HL-60/S4 (cell line): ENCODE results near the gene EML3.
"Not testable (repeated sequence)": the region's sequence is repeated elsewhere in the genome, so short reads cannot be mapped to it uniquely, and the experiment has no call there.

Source experiments
- in situ Hi-C: fragments of 300-500 bp; cut with MboI; formaldehyde crosslinking; loops from 2 replicates; pipeline ENCODE4 v1.14.3; 2022; ENCODE audit warnings: low sequenced_read_pairs

EML3 gene

DNA sequence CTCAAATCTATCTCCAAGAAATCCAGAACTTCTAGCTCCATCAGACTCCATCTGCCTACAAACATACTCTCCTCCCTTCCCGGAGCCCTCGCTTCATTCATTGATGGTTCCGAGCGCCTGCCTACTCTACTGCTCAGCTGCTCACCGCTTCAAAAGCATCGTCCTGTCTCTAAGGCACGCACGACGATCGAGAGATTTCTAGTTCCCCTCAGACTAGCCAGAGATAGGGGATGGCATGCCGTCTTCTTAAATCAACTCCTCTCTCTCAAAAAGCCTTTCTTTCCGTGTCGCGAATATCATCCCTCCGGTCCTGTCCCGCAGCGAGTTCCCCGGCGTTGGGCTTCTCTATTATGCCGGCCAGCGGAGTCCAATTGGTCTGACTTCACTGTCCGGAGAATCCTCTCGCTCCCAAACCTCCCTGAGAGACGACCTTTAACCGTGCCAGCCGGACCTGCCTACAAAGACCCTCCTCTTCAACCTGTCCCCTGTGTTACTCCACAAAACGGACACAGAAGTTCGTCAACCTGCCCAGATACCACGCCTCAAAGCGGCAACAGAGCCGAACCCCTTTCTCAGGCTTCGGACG is 39.5 kb downstream of the EML3 start:
- in situ Hi-C loops = no loop called here

DNA sequence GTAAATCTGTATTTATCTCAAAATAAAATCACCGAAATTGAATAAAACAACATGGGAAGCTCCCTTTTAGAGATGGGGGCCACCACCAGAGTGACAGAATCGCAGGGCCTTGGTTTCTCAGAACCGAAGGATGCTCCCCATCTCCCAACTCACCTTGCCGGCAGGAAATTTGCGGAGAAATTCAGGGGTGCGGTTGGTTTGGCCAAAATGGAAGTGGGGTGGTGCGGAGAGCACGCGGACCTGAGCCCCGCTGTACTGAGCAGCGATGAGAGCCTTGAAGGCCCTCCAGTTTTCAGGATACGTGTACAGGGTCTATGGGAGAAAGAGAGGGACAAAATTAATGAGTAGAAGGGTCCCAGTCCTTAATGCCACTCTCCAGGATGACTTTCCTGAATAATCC is 40.1 kb downstream of the EML3 start:
- in situ Hi-C loops = no loop called here

DNA sequence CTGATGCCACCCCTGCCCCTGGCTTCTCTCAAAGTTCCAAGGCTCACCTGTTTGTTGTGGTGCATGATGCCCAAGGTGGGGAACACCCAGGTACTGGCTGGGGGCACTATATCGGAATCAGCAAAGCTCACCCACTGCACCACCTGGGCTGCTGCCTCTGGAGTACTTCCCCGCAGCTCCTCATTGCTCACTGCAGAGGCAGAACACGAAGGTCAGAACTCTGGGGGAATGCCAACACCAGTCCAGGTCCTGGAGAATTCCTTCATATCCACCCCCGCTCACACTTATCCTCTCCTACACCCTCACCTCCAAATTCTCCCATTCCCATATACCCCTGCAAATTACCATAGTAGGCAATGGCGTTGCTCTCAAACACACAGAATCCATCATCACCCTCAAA is 41.1 kb downstream of the EML3 start:
- in situ Hi-C loops = not testable (repeated sequence)

DNA sequence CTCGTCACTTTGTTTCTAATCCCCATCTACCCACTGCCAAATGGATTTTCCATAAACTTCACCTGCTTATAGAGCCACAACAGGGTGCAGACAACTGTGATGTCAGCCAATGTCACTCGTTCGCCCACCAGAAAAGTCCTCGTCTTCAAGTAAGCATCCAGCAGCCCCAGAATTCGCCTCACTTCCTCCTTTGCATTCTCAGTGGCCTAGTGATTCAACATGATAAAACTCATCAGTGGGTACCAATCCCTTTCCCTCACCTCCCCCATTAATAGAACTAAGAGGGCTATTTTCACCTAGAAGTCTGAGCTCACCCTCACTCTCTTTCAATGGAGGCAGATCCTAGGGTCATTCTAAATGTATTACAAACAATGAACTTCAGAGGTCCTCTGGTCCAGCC is 41.7 kb downstream of the EML3 start:
- in situ Hi-C loops = not testable (repeated sequence)

DNA sequence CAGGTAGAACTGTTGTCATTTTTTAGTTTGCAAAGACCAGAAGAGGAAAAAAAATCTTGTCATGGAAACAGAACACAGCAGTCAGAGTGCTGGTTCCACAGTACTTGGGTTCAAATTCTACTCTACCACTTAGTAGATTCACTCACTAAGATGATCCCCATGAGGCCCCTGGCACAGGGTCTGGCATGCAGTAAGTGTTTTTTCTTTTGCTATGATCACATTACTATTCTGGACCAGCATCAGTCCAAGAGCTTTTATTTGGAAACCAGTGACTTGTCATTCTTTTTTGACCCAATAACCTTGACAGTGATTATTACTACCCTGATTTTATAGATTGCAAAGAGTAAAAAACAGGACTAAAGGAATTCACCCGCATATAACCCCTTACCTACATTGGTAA is 43.0 kb downstream of the EML3 start:
- in situ Hi-C loops = no loop called here

DNA sequence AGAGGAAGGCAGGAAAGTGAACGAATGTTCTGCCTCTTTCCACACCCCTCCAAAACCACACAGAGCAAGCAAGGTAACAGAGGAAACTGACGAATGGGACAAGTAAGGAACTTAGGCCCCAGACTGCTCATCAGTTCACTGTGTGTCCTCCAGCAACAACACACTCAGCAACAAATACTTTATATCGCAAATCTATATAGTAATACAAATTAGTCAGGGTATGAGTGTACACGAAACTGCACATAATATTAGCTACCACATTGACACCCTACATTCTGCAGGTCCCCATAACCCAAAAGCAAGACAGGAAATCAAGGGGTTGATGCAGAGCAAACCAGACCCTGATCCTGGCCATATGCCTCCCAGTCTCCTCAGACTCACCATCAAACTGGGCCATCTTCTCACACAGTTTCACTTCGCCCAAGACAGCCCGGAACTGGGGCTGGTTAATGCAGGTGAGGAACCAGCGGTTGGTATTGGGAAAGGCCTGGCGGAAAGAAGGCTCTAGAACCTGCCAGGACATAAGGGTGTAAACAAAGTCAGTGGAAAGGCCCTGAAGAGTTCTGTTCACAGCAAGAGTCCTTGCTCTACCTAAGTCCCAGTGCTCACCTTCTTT is 45.4 kb downstream of the EML3 start:
- in situ Hi-C loops = no loop called here

DNA sequence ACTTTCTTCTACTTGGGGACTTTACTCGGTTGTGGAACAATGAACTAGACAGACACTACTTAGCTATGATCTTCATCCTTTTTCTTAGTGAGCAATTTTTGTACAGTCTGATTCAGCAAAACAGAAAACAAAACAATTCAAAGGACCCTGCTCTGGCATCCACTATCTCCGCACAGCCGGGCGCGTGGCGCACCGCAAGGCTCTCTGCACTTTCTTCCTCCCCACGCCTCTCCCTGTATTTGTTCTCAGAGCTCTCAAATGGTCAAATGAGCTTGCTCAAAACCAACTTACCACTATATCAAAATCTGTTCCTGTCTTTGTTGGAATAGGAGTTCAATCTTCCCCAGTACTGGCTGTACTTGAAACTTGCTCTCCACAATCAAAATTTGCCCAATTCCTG is 46.3 kb downstream of the EML3 start:
- in situ Hi-C loops = no loop called here

DNA sequence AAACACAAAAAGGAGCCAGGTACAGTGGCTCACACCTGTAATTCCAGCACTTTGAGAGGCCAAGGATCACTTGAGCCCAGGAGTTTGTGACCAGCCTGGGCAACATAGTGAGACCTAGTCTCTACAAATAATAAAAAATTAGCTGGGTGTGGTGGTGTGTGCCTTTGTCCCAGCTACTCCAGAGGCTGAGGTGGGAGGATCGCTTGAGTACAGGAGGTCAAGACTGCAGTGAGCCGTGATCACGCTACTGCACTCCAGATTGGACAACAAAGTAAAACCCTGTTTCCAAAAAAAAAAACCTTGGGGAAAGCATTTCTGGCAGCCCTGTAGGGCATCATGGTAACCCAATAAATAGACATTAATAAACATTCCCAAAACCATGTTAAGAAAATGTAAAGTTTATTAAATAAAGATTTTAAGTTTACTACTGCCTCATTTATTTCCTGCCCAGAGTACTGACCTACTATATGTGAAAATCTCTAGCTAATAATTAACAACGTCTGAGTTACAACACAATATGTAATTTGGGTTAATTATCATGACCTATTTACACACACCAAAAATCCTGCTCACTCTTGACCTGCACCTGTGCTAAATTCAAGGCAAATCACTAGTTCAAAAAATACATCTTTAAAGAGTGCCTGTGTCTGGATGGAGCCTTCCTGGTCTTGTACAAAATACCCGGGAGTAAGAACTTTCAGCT is 47.3 kb downstream of the EML3 start:
- in situ Hi-C loops = no loop called here

DNA sequence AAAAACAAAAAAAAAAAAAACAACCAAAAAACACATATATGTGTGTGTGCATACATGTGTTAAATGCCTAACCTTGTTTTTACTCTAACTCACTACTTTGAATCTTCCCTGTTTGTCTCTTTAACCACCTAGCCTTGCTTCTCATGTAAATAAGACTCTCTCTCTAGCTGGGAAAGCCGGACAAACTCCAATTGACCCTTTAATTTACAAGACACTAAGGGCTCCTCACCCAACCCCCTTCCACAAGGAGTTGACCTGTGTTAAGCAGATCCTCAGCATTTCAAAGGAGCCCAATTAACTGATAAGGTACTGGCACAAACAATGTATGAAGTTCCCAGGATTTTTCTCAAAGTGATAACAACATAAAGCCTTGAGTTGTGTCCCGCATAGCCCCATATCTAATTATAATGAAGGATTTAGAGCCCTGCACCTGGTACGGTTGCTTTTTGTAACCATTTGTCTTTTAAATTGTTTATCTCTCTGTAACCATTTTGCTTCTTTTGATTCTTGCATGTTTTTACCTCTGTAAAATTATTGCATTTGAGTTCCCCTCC is 50.8 kb downstream of the EML3 start:
- in situ Hi-C loops = not testable (repeated sequence)

DNA sequence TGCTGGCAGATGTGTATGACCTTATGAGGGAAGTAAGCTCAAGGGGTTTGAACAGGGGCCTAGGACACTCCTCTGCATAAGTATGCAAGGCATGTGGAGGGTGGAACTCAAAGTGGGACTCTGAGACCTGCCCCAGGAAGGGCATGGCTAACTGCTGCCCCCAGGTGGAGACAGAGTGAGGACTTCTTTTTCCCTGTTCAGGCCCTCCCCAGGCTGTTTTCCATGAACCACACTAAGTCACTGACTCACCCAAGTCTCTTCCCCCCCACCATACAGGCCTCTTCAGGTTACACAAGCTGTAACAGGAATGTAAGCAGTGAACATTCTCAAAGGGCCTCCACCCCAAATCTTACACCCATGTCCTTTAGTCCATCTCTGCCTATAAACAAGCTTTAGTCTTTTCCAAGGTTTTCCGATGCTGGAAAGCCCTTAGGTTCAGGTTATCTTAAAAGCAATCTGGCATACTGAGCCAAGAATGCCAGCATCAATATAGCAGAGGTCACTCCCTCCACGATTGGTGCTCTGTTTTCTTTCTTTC is 51.9 kb downstream of the EML3 start:
- in situ Hi-C loops = no loop called here

DNA sequence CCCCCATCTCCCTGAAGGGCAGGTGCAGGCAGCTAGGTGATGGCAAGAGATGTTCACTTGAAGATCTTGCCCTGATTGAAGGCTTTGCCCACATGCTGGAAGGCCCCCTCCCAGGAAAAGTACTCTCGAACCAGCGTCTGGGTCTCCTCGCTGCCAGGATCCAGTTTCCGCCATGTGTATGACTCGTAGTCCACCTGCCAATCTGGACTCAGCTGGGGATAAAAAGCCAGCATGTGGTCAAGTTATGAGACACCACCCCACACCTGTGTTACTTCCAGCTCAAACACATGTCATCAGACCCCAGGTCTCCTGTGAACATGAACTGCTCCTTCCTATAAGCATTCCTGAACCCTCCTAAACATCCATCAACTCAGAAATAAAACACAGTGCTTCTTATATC is 52.9 kb downstream of the EML3 start:
- in situ Hi-C loops = loop anchor here (10.0 kb wide), 2 partner anchors 135 to 165 kb away; no protein-coding TSS in a partner anchor

DNA sequence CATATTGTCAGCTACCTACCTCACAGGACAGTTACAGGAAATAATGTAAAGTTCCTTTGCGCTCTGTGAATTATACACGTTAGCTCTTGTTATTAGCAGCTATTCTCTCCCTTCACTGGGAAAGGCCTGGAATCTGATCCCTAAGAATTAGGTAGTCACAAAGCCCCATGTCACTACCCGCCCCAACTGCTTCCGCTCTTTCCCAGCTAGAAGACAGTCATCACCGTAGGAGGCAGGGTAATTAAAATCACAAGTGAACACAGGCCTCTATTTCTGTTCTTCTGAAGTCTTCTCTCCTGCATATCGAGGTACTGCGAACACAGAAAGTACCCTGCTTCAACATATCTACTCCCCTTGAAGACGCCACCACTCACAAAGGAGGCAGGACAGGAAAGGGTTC is 53.4 kb downstream of the EML3 start:
- in situ Hi-C loops = loop anchor here (10.0 kb wide), 2 partner anchors 134 to 164 kb away; no protein-coding TSS in a partner anchor

DNA sequence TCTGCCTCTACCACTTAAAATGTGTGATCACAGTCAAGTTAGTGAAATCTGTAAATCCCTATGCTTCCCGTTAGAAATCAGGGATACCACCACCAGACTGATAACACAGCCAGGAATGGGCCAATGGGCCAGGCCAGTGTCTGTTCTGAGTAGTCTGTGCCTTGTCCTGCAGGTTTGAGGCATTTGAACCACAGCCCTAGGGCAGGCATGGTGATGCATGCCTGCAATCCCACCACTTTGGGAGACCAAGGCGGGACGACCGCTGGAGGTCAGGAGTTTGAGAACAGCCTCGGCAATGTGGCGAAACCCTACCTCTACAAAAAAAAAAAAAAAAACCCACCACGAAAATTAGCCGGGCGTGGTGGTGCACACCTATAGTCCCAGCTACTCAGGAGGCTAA is 53.9 kb downstream of the EML3 start:
- in situ Hi-C loops = loop anchor here (10.0 kb wide), 2 partner anchors 134 to 164 kb away; no protein-coding TSS in a partner anchor

DNA sequence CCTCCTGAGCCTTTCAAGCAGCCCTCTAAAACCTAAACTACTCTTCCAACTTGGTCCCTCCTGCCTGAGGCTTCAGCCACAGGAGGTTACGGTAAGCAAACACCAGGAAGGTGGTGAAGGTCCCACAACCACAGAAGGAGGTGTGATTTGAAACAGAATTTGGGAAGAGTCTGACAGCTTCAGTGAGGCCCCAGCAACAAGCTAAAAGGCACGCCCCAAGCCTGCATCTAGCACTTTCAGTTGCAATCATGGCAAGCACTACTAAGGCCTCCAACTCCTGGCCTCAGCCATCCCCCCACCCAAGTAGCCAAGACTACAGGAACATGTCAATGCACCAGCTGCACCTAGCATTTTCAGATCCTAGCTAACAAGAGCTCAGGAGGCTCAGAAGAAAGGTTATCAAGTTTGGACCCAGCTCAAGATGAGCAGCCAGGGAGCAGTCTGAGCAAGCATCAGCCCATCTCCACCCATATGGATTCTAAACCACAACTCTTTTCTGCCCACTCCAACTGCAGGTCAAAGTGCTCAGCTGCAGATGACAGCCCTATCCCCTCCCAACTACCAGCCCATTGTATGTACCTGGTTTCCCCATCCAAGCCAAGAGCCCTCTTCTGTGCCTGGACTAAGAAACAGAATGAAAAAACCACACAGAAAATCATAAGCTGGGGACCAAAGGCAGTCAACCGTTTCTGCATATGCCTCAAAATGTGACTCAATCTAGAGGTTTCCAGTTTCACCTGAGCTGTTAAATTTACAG is 55.5 kb downstream of the EML3 start:
- in situ Hi-C loops = loop anchor here (10.0 kb wide), 2 partner anchors 132 to 162 kb away; no protein-coding TSS in a partner anchor

DNA sequence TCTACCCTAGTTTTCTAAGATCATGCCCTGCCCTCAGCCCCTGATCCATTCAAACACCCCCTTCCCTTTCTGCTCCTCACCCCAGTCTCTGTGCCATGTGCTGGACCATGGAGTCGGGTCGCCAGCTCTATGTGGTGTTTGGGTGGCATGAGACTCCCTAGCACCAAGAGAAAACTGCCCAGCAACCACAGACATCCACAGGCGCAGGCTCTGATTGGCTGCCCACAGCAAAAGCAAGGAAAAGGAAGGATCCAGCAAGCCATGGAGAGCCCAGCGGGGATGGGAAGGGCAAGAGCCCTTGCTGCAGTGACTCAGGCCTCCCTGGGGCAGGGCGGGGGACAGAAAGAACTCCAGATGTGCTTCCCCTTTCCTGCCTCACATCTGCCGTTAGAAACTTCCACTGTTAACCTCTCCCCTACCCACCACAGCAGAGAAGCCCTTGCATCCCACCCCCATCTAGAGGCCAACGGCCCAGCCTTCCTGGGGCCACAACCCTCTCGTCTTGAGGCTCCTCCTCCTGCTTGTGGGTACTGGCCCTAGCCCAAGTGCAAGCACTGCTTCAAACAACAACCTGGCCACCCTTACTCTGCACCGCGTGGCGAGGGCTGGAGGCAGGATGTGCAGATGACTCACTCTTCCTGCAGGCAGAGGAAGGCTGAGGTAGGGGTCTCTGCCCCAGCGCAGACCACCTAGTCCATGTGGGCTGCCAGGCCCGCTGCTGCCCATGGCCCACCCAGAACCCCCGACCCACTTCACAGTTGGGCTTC is 56.3 kb downstream of the EML3 start:
- in situ Hi-C loops = loop anchor here (10.0 kb wide), 2 partner anchors 131 to 161 kb away; no protein-coding TSS in a partner anchor

DNA sequence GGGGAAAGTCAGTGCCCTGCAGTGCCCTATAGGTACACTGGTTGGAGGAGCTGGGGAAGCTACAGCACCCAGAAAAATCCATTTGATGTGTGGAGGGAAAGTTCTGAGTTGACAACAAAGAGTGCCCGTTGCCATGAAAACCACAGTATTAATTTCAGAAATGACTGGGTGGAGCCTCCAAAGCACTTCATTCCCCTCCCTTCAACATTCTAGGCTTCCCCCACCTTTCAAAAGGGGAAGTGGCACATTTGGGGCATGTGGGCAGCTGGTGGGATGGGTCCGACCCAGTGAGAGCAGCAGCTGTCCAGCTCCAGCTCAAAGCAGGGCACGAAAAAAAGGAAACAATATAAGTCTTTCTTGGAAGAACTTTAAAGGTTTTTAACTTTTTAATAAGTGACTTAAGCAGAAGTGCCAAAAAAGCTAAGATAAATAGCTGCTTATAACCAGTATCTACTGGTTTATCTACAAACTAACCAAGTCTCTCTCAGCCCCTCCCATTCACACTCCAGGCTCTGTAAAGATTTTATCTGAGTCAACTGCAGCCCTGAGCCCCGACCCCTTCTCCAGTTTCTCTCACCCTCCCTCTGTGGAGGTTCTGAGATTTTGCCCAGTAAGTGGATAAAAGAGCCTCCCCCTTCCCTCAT is 57.0 kb downstream of the EML3 start:
- in situ Hi-C loops = loop anchor here (10.0 kb wide), 2 partner anchors 131 to 161 kb away; no protein-coding TSS in a partner anchor

DNA sequence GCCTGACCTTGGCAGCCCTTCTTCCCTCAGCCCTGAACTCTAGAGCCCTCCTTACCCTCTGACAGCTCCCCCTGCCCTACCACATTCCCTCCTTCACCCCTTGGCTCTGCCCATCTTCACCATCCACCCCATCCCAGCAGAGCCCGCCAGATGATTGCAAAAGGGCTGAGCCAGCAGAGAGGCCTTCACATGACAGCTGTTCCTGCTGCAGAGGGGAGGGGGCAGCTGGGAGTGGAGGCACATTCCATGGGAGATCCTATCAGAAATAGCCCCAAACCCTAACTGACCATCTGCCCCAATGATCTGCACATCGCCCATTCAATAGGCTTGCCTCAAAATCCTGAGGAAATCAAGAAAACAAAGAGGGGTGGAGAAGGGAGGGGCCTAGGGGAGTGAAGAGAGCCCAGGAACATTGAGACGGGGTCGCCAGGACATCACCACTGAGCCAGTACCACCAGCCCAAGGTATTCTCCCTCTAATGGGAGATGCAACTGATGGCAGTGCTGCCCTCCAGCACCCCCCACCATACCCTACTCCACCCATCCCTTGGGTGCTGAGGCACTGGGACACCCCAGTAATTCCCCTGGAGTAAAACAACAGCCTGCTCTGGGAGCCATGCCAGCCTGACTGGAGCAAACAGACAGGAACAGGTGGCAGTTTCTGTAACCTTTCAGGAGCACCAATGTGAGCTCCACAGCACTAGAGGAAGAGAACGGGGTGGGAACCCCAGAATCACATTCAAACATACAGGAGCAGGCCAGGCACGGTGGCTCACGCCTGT is 58.0 kb downstream of the EML3 start:
- in situ Hi-C loops = loop anchor here (10.0 kb wide), 2 partner anchors 130 to 160 kb away; no protein-coding TSS in a partner anchor

DNA sequence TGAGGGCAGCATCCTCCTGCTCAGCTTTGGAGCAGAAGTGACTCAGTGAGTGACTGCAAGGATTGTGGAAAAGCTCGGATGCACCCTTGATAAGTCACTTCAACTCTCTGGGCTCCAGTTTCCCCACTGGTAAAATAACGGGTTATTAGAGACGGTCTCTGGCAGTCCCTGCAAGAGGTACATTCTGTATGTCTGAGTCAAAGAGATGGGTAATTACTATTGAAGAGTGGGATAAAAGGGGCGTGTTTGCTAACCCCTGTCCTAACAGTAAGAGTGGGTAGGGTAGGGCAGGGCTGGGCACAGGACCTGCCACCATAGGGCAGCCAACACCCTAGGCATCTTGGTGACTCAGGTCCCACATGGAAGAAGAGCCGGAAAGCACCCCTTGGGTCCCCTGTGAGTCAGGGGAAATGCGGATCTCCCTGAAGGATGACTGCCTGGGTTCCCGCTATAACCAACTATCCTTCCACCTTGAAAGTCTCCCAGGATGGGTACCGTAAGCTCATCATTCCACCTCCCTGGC is 58.7 kb downstream of the EML3 start:
- in situ Hi-C loops = loop anchor here (10.0 kb wide), 2 partner anchors 129 to 159 kb away; no protein-coding TSS in a partner anchor
